ENCODE data around the gene OSBPL8.

GRCh38 chr12:76571256-76571655 is 11.7 kb upstream of the OSBPL8 start:
- no peak for TF ChIP-seq ZNF274 (IDR thresholded peaks at IDR 0.05; ENCODE audit: borderline replicate concordance, extremely low read depth, low read length)
- TF ChIP-seq CTCF (IDR thresholded peaks at IDR 0.05; ENCODE audit: control extremely low read depth in 1 of 3, insufficient read depth in 1 of 3, low read depth in 1 of 3, low read length in 3 of 3) = no peak
- no peak for TF ChIP-seq YY1 (IDR thresholded peaks at IDR 0.05; ENCODE audit: low read depth, low read length)
- no peak for TF ChIP-seq SIN3A (conservative IDR thresholded peaks at IDR 0.05 in 1 of 2, IDR thresholded peaks at IDR 0.05 in 1 of 2; ENCODE audit: low read depth in 1 of 2, low read length in 2 of 2)
- TF ChIP-seq POLR2AphosphoS5 (IDR thresholded peaks at IDR 0.05; ENCODE audit: low read depth, low read length) = no peak
- TF ChIP-seq TEAD4 (IDR thresholded peaks at IDR 0.05; ENCODE audit: low read depth, low read length) = no peak
- no peak for TF ChIP-seq EP300 (IDR thresholded peaks at IDR 0.05; ENCODE audit: borderline replicate concordance in 1 of 2, low read depth in 2 of 2, low read length in 2 of 2)
- no peak for TF ChIP-seq POLR2A (IDR thresholded peaks at IDR 0.05; ENCODE audit: control extremely low read depth in 1 of 2, low read depth in 2 of 2, low read length in 2 of 2)
- TF ChIP-seq EZH2 (IDR thresholded peaks at IDR 0.05; ENCODE audit: low read depth, low read length, severe bottlenecking) = no peak
- TF ChIP-seq, protein P1, sequence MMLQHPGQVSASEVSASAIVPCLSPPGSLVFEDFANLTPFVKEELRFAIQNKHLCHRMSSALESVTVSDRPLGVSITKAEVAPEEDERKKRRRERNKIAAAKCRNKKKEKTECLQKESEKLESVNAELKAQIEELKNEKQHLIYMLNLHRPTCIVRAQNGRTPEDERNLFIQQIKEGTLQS (IDR thresholded peaks at IDR 0.05; ENCODE audit: insufficient read depth, low read depth, low read length) = no peak
- TF ChIP-seq, protein P2, sequence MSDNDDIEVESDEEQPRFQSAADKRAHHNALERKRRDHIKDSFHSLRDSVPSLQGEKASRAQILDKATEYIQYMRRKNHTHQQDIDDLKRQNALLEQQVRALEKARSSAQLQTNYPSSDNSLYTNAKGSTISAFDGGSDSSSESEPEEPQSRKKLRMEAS (IDR thresholded peaks at IDR 0.05) = no peak
- no peak for TF ChIP-seq KDM1A (IDR thresholded peaks at IDR 0.05; ENCODE audit: borderline replicate concordance, low read length)
- no peak for TF ChIP-seq RFX5 (IDR thresholded peaks at IDR 0.05; ENCODE audit: borderline replicate concordance, low read depth, low read length)

All from H1 (cell line).